CD8-positive, alpha-beta memory T cell (primary cell): ENCODE measurements around the gene AHCYL2. TPM values are rescaled to one million over a fixed set of nuclear protein-coding genes. Genes with fewer than 3 reads are reported as not detected.
"Not testable (repeated sequence)": the region's sequence is repeated elsewhere in the genome, so short reads cannot be mapped to it uniquely, and the experiment has no call there.

Experiments
- CTCF ChIA-PET: fragments of 350-600 bp; sonication (Branson Sonifier 250); formaldehyde crosslinking; loops from one replicate; lab custom pipeline; 2021; ENCODE audit warnings: antibody characterized with exemption; lab: Charles Lee
- POLR2A ChIA-PET: fragments of 350-600 bp; sonication (Branson Sonifier 250); formaldehyde crosslinking; loops from one replicate; lab custom pipeline; 2021; ENCODE audit warnings: antibody characterized with exemption; lab: Charles Lee
- DNase-seq, 5 donors: peaks; one replicate each; pipeline versions ENCODE4 v3.0.0 to v3.0.0-alpha.2; 2020 to 2022; ENCODE audit warnings: mixed read lengths in 1 of 5
- H3K27ac ChIP-seq: one replicate; pipeline ENCODE4 v1.7.0; 2013; ENCODE audit warnings: low read depth, mild to moderate bottlenecking, low read length, moderate library complexity
- H3K27me3 ChIP-seq: 2 replicates; pipeline ENCODE4 v1.7.0; 2013; ENCODE audit warnings: low read length, mild to moderate bottlenecking; ENCODE audit not compliant: insufficient read depth, poor library complexity, severe bottlenecking
- H3K36me3 ChIP-seq: 2 replicates; pipeline ENCODE4 v1.7.0; 2013; ENCODE audit warnings: mild to moderate bottlenecking, low read length, moderate library complexity; ENCODE audit not compliant: insufficient read depth
- H3K4me1 ChIP-seq: 2 replicates; pipeline ENCODE4 v1.7.0; 2013; ENCODE audit warnings: mild to moderate bottlenecking, low read length, moderate library complexity; ENCODE audit not compliant: insufficient read depth
- H3K4me3 ChIP-seq: 2 replicates; pipeline ENCODE4 v1.7.0; 2013; ENCODE audit warnings: mild to moderate bottlenecking, low read length
- H3K9me3 ChIP-seq: 2 replicates; pipeline ENCODE4 v1.7.0; 2013; ENCODE audit warnings: mild to moderate bottlenecking, low read length
- H3K27ac Mint-ChIP-seq, 8 donors: one replicate each; pipeline ENCODE4 v1.8.0; 2020 to 2021; ENCODE audit warnings: mixed read lengths in 8 of 8, mild to moderate bottlenecking in 6 of 8, inconsistent platforms in 3 of 8, moderate library complexity in 3 of 8
- H3K27me3 Mint-ChIP-seq, 2 donors: one replicate each; pipeline ENCODE4 v1.8.0; 2020 to 2021; ENCODE audit warnings: mixed read lengths in 2 of 2, mild to moderate bottlenecking in 1 of 2, moderate library complexity in 1 of 2
- H3K36me3 Mint-ChIP-seq, 3 donors: one replicate each; pipeline ENCODE4 v1.8.0; 2020 to 2021; ENCODE audit warnings: mixed read lengths in 3 of 3, inconsistent platforms in 1 of 3, mild to moderate bottlenecking in 1 of 3
- H3K4me1 Mint-ChIP-seq, 3 donors: one replicate each; pipeline ENCODE4 v1.8.0; 2020 to 2021; ENCODE audit warnings: mixed read lengths in 3 of 3, inconsistent platforms in 1 of 3, mild to moderate bottlenecking in 1 of 3
- H3K4me3 Mint-ChIP-seq, 7 donors: one replicate each; pipeline ENCODE4 v1.8.0; 2020 to 2021; ENCODE audit warnings: mixed read lengths in 7 of 7, mild to moderate bottlenecking in 6 of 7, moderate library complexity in 4 of 7, inconsistent platforms in 2 of 7
- H3K9me3 Mint-ChIP-seq, 5 donors: one replicate each; pipeline ENCODE4 v1.8.0; 2020 to 2022; ENCODE audit warnings: mixed read lengths in 5 of 5, mild to moderate bottlenecking in 3 of 5, moderate library complexity in 2 of 5, inconsistent platforms in 1 of 5
- polyA plus RNA-seq: library from polyadenylated mRNA; unstranded; fragments of 300-500 nt; fragmentation: Illumina TruSeq; gene quantifications from one replicate; pipeline ENCODE4 v1.2.3, GENCODE V29; 2021
- total RNA-seq, 2 experiments: library from RNA; stranded (reverse); gene quantifications; one replicate each; pipeline ENCODE4 v1.2.3, GENCODE V29; 2021

AHCYL2 gene
- total and polyA plus RNA-seq, 3 experiments from 2014 or later = 8.1 to 8.4 (median 8.2) TPM

- Mint-ChIP-seq H3K9me3 (no peaks in the 10 kb centered on the region), H3K4me1 (peaks cover 6 to 8% (median 6%) of the 10 kb centered on the region in 3 donors), H3K4me3 (no peak overlapping the region), H3K27ac (peak overlapping the region in 1 of 8 donors; percentile 1), H3K36me3 (peaks cover 0 to under 1% (median 0%) of the 10 kb centered on the region in 3 donors), H3K27me3 (peaks cover 10 to 22% of the 10 kb centered on the region in 2 donors)
- H3K4me1 ChIP-seq = peaks cover 7% of the 10 kb centered on the region
- peaks cover 13% of the 10 kb centered on the region for H3K27me3 ChIP-seq
- DNase-seq = no peak
- no peaks in the 10 kb centered on the region for H3K9me3 ChIP-seq
- ChIA-PET POLR2A (no interaction called here), CTCF (no interaction called here)
- H3K36me3 ChIP-seq = no peaks in the 10 kb centered on the region
- no peak overlapping the region for H3K4me3 ChIP-seq
- H3K27ac ChIP-seq = peak overlapping the region; percentile 61
Measured at GRCh38 chr7:129438839-129439651, 214.2 kb downstream of the AHCYL2 start.

GRCh38 chr7:129439963-129440625, 215.3 kb downstream of the AHCYL2 start:
- H3K4me1 ChIP-seq = peaks cover 2% of the 10 kb centered on the region
- no peak overlapping the region for H3K4me3 ChIP-seq
- no peaks in the 10 kb centered on the region for H3K36me3 Mint-ChIP-seq
- peaks cover 4 to 5% (median 4%) of the 10 kb centered on the region in 3 donors for H3K4me1 Mint-ChIP-seq
- H3K9me3 ChIP-seq = no peaks in the 10 kb centered on the region
- DNase-seq = no peak
- ChIA-PET CTCF (no interaction called here), POLR2A (no interaction called here)
- H3K36me3 ChIP-seq = no peaks in the 10 kb centered on the region
- H3K27ac ChIP-seq = peak overlapping the region; percentile 61
- peaks cover 7 to 20% of the 10 kb centered on the region in 2 donors for H3K27me3 Mint-ChIP-seq
- no peaks in the 10 kb centered on the region for H3K9me3 Mint-ChIP-seq
- H3K27me3 ChIP-seq = peaks cover 9% of the 10 kb centered on the region
- H3K4me3 Mint-ChIP-seq = peak overlapping the region in 1 of 7 donors; percentile 2
- H3K27ac Mint-ChIP-seq = peak overlapping the region in 1 of 8 donors; percentile 49

- no peaks in the 10 kb centered on the region for H3K4me1 ChIP-seq
- no peak for DNase-seq
- Mint-ChIP-seq H3K27me3 (peaks cover 4% of the 10 kb centered on the region in 2 donors), H3K27ac (no peak overlapping the region), H3K36me3 (peaks cover 0 to 2% (median 0%) of the 10 kb centered on the region in 3 donors), H3K4me1 (no peaks in the 10 kb centered on the region), H3K9me3 (peaks cover 0 to 4% (median 0%) of the 10 kb centered on the region in 5 donors), H3K4me3 (no peak overlapping the region)
- H3K36me3 ChIP-seq = no peaks in the 10 kb centered on the region
- CTCF ChIA-PET = interaction anchor here (0.8 to 1.2 kb wide), 2 partner anchors 10 to 280 kb away, joined by 3 to 4 read pairs; partner anchors contain the start of gene STRIP2
- no peaks in the 10 kb centered on the region for H3K27me3 ChIP-seq
- H3K27ac ChIP-seq = no peak overlapping the region
- H3K4me3 ChIP-seq = no peak overlapping the region
- POLR2A ChIA-PET = no interaction called here
- H3K9me3 ChIP-seq = no peaks in the 10 kb centered on the region
Measured at GRCh38 chr7:129443612-129444011, 218.8 kb downstream of the AHCYL2 start.

- H3K4me1 ChIP-seq, H3K4me1 Mint-ChIP-seq, H3K36me3 ChIP-seq, H3K4me3 Mint-ChIP-seq, H3K27ac ChIP-seq, CTCF ChIA-PET, H3K4me3 ChIP-seq, H3K9me3 ChIP-seq, H3K27me3 ChIP-seq, H3K27me3 Mint-ChIP-seq, POLR2A ChIA-PET, DNase-seq: not testable (repeated sequence)
- peak overlapping the region in 1 of 8 donors; percentile 68 for H3K27ac Mint-ChIP-seq
- H3K9me3 Mint-ChIP-seq = peaks cover 0 to 14% (median 5%) of the 10 kb centered on the region in 5 donors
- peaks cover 0 to 10% (median 0%) of the 10 kb centered on the region in 3 donors for H3K36me3 Mint-ChIP-seq
Measured at GRCh38 chr7:129444776-129445175, 219.9 kb downstream of the AHCYL2 start.

GRCh38 chr7:129446925-129447324, 222.1 kb downstream of the AHCYL2 start:
- POLR2A ChIA-PET = not testable (repeated sequence)

GRCh38 chr7:129447445-129447844, 222.6 kb downstream of the AHCYL2 start:
- not testable (repeated sequence) for H3K9me3 ChIP-seq

More at GRCh38 chr7:129446925-129447324, 222.1 kb downstream of the AHCYL2 start:
- H3K4me1 ChIP-seq, H3K27me3 ChIP-seq, H3K4me3 Mint-ChIP-seq, H3K27me3 Mint-ChIP-seq, H3K9me3 ChIP-seq, H3K27ac Mint-ChIP-seq, H3K27ac ChIP-seq, H3K4me1 Mint-ChIP-seq, H3K4me3 ChIP-seq, H3K36me3 ChIP-seq, DNase-seq: not testable (repeated sequence)
- Mint-ChIP-seq H3K9me3 (peaks cover 0 to 14% (median 5%) of the 10 kb centered on the region in 5 donors), H3K36me3 (peaks cover 0 to 11% (median 0%) of the 10 kb centered on the region in 3 donors)
- CTCF ChIA-PET = interaction anchor here (1.0 kb wide), 1 partner anchor 154 kb away, joined by 3 read pairs; no protein-coding TSS in a partner anchor

GRCh38 chr7:129448608-129449007, 223.8 kb downstream of the AHCYL2 start:
- CTCF ChIA-PET, DNase-seq, H3K27ac ChIP-seq, H3K27ac Mint-ChIP-seq, H3K36me3 ChIP-seq, H3K27me3 Mint-ChIP-seq, H3K4me3 Mint-ChIP-seq, H3K9me3 ChIP-seq, H3K4me1 ChIP-seq, H3K4me3 ChIP-seq, H3K27me3 ChIP-seq, H3K4me1 Mint-ChIP-seq, POLR2A ChIA-PET: not testable (repeated sequence)
- Mint-ChIP-seq H3K9me3 (peaks cover 0 to 14% (median 5%) of the 10 kb centered on the region in 5 donors), H3K36me3 (peaks cover 0 to 11% (median 0%) of the 10 kb centered on the region in 3 donors)

More at GRCh38 chr7:129447445-129447844, 222.6 kb downstream of the AHCYL2 start:
- H3K4me3 ChIP-seq, POLR2A ChIA-PET, H3K4me1 Mint-ChIP-seq, H3K36me3 ChIP-seq, CTCF ChIA-PET, H3K27me3 ChIP-seq, H3K4me1 ChIP-seq, H3K27ac Mint-ChIP-seq, DNase-seq, H3K4me3 Mint-ChIP-seq, H3K27me3 Mint-ChIP-seq, H3K27ac ChIP-seq: not testable (repeated sequence)
- Mint-ChIP-seq H3K9me3 (peaks cover 0 to 14% (median 5%) of the 10 kb centered on the region in 5 donors), H3K36me3 (peaks cover 0 to 11% (median 0%) of the 10 kb centered on the region in 3 donors)

- DNase-seq = no peak
- ChIA-PET CTCF (no interaction called here), POLR2A (no interaction called here)
- Mint-ChIP-seq H3K36me3 (peaks cover 0 to 11% (median 0%) of the 10 kb centered on the region in 3 donors), H3K4me3 (no peak overlapping the region), H3K4me1 (no peaks in the 10 kb centered on the region), H3K9me3 (peaks cover 0 to 14% (median 5%) of the 10 kb centered on the region in 5 donors), H3K27me3 (peaks cover 0 to 2% of the 10 kb centered on the region in 2 donors), H3K27ac (no peak overlapping the region)
- Histone ChIP-seq H3K36me3 (no peaks in the 10 kb centered on the region), H3K4me1 (no peaks in the 10 kb centered on the region), H3K27me3 (no peaks in the 10 kb centered on the region), H3K27ac (no peak overlapping the region), H3K4me3 (no peak overlapping the region), H3K9me3 (no peaks in the 10 kb centered on the region)
Measured at GRCh38 chr7:129450295-129450694, 225.5 kb downstream of the AHCYL2 start.
